HG02938 (cell line): ENCODE results near the gene ODC1.
"Not testable (repeated sequence)": the region's sequence is repeated elsewhere in the genome, so short reads cannot be mapped to it uniquely, and the experiment has no call there.

Experiments used
- ATAC-seq: cut with Tn5 transposase; IDR thresholded peaks from one replicate; pipeline ENCODE4 v1.9.1; 2021; ENCODE audit warnings: mild to moderate bottlenecking, moderate library complexity; ENCODE audit not compliant: unreplicated experiment

ODC1 gene

DNA sequence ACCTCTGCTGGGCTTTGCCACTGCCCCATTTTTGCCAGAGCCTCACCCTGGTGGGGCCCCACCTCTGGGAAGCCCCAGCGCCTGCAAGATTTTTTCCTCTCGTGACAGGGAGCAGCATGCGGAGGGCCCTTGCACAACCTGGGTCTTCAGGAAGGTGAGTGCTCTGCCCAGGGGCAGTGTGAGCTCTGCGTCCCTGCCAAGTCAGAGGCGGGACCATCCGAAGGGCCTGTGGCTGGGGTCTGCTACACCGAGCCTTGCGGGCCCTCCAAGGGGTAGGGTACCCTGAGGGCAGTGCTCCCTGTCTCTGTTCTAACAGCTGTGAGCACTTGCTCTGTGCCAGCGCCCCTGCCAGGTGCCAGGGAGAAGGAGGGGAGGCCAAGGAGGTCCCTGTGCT is 5.8 kb upstream of the ODC1 start:
- ATAC-seq, result no peak

DNA sequence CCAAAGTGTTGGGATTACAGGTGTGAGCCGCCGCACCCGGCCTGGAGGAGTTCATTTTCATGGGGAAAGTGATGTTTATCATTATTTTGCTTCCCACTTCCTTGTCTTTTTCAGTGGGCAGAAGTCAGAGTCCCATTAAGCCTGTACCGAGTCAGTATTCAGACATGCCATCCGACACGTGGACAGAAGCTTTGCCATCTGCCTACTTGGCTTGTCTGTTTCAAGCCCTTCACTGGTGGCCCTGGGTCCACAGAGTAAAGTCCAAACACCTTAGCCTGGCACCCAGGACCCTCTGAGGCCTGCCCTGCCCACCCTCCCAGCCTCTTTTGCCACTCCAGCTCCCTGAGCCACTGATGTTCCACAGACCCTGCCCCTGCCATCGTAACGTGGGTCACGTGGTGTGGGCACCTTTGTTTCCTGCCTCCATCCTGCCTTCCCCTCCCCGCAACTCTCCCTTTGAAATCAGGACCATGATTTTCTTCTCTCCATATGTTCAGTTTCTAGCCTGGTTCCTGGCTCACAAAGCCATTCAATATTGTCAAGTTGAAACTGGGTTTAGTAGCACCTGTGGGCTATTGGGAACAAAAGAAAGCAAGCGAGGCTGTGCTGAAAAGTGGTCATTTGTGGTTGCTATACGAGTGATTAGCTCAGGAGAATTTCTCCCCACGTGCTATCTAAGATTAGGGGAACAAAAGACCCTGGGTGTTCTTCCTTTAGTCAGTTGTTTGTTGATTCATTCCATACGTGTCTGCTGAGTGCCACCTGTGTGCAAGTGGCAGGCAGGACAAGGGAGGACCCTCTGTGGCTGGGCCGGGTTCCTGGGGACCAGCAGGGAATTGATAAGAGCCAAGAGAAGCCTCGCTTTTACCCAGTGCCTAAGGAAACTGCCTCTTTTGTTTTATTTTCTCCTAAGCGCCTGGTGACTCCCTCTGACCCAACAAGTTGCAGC is 5.1 kb upstream of the ODC1 start:
- ATAC-seq, result no peak

DNA sequence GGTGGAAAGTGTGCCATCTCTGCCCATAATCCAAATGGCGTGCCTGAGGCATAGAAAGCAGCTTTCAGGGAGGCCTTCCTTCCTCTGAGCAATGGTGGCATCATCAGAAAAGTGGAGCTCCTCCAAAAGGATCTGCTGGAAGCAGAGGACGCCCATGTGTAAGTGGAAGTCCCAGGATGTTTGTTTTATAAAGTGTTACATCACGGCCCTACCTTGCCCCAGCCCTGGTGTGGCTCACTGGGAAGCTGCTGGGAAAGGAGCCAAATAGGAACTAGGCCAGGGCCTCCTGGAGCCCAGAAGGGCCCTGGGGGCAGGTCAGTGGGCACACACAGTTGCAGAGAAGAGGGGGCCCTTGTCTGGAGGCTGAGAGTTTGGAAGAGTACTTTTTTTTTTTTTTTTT is 4.2 kb upstream of the ODC1 start:
- no peak for ATAC-seq

DNA sequence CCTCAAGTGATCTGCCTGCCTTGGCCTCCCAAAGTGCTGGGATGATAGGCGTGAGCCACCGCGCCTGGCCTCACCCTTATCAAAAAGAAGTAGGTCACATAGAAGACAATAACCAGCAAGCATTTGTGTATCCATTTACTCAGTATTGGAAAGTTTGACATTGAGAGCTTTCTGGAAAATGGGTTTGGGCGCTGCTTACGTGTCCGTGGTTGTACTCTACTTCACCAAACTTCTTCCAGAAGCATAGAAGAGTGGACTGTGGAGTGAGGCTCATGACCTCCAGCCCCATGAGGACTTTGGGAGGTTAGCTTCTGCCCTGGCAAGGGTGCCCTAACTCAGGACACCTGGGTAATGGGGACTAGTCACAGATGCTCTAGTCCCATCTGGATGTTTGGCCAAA is 3.7 kb upstream of the ODC1 start:
- ATAC-seq, result no peak

DNA sequence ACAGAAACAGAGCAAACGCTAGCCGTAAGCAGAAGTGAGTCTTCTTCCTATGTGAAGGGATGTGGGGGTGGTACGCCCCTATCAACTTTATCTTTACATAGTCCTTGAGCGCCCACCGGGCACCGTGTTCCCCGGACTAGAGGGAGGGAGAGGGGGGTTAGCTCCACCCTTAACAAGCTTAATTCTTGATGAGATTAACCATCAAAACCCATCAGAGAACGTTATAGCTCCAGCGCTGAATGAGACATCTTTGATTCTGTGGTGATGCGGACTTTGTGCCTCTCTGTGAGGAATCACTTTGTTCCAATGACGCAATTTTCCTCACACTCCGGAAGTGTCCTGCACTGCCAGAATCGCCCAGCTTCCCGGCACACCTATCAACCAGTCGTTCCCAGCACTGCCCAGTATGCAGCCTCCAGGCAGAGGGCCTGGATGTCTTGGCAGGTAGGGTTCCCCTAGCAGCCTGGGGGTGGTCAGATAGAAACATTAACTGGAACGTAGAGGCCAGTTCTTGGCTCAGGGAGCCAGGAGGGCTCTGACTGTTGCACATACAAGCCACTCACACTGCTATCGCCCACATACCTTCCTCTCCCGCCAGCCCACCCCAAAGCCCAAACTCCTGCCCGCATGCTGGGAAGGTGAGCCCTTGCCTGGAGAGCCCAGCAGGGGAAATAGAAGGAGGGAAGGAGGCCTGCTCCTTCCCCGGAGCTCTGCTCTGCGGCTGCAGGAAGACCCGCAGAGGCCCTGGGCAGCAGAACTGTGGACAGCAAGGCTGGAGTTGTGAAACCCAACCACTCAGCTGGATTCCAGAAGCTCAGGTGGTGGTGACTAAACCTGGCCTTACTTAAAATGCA is 1.9 kb upstream of the ODC1 start:
- no peak for ATAC-seq

DNA sequence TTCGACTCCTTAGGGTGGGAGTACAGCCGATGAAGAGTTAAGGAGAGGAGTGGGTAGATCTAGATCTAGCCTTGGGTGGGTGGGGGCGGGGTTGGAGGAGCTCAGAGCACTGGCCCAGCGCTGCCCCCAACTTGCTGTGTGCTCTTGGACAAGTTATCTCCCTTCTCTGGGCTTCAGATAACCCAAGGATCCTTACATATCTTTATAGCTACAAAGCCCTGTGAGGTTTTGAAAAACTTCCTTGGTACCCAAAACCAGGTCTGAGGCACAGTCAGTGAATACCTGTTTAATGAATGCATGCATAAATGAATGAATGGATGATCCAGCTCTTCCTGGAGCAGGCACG is 1.3 kb upstream of the ODC1 start:
- no peak for ATAC-seq

DNA sequence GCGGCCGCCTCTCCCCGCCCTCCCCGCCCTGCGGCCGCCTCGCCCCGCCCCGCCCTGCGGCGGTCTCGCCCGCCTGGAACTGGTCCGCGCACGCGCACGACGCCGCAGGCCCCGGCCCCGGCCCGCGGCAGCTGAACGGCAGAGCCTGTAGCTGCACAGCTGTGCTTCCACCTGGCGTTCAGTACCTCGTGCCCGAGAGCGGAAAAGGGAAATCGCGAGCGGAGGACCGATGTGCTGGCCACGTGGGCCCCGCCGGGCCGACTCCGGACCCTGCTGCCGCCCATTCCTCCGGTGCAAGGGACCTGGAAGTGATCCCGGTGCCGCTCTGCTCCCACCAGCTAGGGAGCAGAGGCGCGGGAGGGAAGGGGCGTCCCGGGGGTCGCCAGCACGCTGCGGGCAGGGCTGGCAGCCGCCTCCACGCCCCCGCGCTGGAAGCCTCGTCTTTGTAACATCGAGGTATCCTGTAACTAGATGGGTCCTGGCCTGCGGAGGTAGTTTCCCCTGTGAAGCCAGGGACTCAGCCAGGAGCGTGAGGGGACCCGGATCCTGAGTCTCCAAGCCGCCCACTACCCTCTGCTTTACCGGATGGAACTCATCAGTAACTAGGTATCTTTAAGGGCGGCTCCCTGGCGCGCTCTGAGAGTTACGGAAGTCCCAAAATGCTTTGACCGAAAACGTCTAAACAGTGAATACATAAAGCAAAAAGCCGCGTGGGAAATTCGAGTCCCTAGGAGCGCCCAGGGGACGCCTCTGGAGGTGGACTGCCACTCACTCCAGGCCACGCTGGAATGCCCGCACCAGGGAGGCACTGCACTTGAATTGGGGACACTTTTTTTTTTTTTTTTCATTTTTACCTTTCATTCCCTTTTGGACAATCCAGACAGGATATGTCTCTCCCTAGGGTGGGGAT is 704 bp upstream of the ODC1 start:
- peak; percentile 60 for ATAC-seq

DNA sequence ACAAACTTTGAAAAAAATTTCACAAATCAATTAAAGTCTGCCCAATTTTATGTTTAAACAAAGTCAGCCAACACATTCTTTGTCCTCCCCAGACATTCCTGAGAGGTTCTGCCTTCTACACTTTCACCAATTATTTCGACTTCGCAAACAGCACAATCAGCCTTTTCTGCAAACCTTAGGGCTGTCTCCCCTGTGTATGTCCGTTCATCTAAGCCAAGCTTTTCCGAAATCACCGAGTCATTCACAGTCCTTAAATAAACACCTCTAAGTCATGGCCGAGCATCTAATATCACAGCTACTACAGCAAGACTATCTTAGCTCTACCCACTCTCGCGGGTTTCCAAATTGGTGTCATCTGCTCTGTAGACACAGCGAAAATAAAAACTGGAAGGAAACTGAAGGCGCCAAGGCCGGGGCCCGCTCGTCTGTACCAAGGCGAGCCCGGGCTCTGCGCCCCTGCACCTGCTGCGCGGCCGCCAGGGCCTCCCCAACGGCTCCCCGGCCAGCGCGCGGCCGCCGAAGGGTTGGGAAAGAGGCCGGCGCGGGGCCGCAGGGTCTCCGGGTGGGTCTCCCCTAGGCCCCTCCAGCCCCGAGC is 730 bp downstream of the ODC1 start:
- peak; percentile 26 for ATAC-seq

DNA sequence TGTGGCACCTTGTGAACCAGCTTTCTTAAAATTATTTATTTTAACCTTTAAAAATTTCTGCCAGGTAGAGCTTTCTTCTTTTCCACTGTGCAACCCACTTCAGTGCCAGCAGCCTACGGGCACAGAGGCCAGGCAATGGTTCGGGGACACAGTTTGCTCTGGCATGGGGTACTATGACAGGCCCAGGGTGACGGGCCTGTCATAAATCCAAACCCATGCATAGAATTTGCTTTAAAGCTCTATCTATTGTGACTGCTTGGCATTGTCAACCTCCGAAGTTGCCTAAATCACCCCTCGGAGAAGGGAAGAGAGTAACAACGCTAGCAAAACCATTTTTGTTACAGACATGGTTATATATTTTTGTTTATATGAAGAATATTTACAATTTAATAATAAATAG is 1.5 kb downstream of the ODC1 start:
- no peak for ATAC-seq

DNA sequence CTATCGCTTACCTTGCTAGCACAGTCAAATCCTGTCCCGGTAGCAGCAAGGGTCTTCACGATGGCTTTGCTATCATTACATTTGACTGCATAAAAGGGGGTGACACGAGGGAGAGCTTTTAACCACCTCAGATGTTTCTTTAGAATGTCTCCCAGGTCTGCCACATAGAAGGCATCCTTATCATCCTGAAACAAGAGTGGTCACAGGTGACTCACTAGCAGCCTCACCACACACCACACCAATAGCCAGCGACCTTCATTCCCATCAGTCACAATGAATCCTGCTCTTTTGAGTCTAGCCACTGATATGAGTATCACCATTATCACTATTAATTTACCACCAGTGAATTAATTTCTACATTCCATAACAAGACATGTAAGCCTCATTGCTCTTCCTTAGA is 3.7 kb downstream of the ODC1 start:
- no peak for ATAC-seq

DNA sequence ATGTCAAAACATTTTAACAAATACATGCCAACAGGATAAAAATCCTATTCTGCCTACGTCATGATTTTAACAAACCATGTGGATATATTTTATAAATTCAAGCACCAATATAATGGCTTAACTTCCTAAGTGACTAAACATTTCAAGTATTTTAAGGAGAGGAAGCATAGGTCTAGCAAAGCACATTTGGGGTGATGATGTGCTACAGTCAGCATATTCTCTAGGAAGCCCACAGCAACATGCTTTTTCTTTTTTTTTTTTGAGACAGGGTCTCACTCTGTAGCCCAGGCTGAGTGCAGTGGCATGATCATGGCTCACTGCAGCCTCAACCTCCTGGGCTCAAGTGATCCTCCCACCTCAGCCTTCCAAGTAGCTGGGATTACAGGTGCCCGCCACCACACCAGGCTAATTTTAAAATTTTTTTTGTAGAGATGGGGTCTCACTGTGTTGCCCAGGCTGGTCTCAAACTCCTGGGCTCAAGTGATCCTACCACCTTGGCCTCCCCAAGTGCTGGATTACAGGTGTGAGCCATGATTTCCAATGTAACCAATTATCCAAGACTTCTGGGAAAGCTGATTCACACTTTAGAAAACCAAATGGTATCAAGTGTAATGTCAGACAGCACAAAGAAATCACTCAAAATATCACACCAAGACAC is 5.5 kb downstream of the ODC1 start:
- not testable (repeated sequence) for ATAC-seq

DNA sequence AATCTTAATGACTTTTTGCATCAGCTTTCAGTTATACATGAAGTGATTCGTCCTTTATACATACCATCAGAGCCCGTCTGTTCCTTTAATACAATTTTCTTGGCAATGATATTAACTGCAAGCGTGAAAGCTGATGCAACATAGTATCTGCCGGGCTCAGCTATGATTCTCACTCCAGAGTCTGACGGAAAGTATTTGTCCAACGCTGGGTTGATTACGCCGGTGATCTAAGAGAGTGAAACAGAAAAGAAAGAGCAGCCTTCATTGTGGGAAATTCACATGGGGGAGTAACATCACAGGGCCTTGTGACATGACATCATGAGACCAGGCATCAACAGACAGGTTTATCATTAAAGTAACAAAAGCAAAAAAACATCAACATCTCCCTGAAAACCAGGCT is 6.2 kb downstream of the ODC1 start:
- no peak for ATAC-seq

DNA sequence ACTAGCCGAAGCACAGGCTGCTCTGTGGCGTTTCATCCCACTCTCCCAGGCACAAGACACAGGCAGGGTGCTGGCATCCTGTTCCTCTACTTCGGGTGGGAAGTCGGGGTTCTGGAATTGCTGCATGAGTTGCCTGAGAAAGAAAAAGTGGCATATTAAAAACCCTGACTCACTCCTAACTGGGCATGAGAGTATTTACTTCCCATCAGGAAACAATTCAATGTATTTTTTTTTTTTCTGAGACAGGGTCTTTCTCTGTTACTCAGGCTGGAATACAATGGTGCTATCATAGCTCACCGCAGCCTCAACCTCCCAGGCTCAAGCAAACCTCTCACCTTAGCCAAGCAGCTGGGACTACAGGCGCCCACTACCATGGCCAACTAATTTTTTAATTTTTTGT is 7.4 kb downstream of the ODC1 start:
- no peak for ATAC-seq

DNA sequence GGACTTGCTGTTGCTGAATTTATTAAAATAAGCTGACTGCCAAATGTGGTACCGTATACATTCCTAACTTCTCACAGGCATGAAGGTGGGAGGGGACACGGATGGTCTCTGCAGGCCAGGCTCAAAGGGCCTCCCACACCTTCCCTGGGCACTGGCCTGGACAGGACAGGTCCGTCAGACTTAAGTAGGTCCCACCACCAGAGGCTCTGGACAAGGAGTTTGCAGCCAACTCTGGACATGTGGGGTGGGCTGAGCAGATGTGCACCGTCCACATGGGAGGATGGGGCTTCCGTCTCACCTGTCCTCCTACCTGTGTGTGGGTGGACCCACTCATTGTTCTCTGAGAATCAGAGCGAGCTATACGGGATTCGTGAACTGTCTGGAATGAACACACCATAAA is 8.2 kb downstream of the ODC1 start:
- no peak for ATAC-seq

DNA sequence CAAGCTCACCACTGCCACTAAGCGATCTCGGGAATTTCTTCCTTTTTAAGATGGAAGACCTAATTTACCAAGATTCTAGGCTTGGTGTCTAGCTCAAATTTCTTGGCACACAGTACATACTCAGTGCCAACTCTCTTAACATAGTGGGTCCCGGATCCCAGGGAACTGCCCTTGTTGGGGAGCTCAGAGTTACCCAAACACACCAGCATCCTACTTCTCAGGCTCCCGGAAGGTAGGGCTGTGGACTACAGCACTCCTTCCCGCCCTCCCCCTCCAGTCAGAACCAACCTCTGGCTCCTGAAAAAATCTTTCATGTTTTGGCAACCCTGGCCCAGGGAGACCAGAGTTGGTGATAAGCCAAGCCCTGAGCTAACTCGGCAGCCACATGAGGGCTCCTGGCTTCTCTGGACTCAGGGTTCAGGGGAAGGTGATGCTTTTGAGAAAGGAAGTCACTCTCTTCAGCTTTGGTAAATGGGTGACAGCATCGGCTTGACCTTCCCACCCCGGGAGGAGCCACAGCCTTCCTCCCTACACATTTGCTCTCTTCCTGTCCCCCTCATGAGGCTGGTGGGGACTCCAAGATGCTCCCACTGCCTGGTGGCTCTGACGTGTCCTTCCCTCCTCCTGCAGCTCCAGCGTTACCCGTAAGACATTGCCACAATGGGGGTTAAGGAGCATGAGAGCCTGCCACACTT is 8.8 kb downstream of the ODC1 start:
- no peak for ATAC-seq

DNA sequence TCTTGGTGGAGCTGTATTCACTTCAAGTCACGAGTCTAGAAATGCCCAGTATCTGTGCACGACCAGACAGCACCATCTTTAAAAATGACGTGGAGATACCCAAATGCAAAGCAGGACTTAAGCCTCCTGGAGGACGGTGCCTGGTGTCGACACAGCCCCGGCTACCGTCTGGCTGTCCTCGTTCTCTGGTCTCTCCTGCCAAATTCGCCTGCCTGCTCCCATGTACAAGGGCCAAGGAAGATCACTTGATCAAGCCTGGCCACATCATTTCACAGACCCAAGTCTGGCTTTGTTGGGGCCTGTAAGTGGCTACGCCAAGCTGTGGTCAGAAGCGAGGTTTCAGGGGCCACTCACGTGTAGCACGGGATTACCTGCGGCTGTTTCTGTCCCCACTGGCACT is 9.4 kb downstream of the ODC1 start:
- no peak for ATAC-seq

DNA sequence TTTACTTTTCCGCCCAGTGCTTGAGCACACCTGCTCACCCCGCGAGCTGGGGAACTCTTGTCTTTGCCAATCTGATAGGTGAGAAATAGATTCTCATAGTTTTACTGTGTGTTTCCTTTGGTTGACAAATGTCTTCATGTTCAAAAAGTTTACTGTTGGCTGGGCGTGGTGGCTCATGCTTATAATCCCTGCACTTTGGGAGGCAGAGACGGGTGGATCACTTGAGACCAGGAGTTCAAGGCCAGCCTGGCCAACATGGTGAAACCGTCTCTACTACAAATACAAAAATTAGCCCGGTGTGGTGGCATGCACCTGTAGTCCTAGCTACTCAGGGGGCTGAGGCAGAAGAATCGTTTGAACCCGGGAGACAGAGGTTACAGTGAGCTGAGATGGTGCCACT is 10.3 kb downstream of the ODC1 start:
- ATAC-seq, result no peak

DNA sequence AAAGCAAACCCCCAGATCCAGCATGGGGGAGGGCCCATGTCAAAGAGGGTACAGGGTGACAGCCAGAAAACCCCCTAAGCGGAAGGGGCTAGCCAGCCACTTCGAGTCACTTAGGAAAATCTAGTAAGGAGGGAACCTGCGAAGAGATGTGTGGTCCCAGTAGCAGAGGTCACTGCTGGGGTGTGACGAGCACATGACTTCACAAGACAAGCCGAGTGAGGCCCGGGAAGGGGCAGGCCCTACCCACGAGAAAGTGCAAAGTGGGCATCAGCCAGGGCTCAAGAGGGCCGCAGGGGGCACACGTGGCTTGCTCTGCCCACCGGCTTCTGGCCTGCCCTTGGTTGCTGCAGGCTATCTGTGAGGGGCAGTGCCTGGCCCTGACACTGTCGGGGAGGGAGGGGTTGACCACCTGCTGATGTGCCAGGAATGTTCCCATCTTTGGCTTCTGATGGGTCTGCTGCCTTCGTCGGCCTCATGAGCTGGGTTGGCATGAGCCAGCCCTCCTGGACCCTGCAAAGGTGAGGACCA is 11.5 kb downstream of the ODC1 start:
- no peak for ATAC-seq

DNA sequence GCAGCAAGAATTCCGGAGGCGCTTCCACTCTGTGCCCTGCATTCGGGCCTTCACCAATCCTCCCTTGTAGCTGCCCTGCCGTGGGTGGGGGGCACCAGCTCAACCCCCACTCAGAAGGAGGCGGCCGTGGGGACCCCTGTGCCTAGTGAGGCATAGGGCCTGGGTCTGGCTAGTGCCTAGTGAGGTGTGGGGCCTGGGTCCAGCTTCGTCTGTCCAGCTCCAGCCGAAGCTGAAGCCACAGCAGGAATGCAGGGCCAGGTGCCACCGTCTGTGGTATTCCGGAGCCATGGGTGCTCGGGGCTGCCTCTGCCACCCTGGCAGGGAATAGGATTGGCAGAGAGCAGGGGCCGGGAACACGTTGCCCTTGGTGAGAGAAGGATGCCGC is 12.3 kb downstream of the ODC1 start:
- ATAC-seq, result no peak
